ENCODE data around the gene CALM3.
"Not testable (repeated sequence)": the region's sequence is repeated elsewhere in the genome, so short reads cannot be mapped to it uniquely, and the experiment has no call there.

Gene CALM3

DNA sequence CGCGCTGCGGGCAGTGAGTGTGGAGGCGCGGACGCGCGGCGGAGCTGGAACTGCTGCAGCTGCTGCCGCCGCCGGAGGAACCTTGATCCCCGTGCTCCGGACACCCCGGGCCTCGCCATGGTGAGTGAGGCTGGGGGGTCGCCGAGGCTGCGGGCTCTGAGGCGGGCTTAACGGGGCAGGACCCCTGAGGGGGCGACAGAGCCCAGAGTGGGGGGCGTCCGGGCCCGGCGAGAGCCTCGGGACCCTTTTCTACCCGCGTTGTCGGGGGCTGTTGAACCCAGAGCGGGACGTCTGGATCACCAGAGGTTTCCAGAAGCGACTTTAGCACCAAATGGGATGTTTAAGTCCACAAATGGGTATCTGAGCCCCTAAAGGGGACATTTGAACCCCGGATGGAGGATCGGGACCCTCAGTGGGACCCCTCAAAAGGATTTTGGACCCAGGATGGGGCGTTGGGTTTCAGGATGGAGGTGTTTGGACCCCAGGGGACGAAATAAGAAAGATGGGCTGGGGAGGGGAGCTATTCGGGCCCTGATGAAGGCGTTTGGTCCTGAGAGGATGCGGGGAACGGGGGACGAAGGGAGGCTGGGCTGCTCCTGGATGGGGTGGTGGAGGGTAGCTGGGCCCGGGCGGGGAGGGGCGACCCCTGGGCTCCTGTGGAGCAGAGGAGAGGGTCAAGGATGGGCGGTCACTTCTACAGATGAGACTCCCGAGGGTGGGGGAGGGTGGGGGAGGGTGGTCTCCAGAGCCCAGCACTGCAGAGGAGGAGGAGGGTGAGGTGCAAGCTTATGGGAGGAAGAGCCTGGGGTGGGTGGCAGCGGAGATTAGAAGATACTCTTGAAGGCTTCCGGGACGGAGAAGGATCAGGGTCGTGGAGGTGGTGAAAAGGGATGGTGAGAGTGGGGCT is at the start of gene CALM3:
Gene CALM3, plus strand, starts transcription at position 13 of the 907 bp plus-strand sequence. Its CDS starts 105 bp downstream, at position 118.
- DNase-seq (ENCODE audit: low spot score), result no peak

DNA sequence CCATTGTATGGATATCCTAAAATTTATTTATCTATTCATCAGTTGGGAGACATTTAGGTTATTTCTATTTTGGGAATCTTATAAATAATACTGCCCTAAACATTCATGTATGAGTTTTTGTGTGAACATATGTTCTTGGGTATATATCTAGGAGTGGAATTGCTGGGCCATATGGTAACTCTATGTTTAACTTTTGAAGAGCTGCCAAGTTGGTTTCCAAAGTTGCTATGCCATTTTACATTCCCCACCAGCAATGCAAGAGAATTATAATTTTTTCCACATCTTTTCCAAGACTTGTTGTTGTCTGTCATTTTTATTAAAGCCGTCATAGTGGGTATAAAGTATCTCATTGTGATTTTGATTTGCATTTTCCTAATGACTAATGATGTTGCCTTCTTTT is 48.2 kb upstream of the CALM3 start:
- DNase-seq (ENCODE audit: low spot score), result no peak

DNA sequence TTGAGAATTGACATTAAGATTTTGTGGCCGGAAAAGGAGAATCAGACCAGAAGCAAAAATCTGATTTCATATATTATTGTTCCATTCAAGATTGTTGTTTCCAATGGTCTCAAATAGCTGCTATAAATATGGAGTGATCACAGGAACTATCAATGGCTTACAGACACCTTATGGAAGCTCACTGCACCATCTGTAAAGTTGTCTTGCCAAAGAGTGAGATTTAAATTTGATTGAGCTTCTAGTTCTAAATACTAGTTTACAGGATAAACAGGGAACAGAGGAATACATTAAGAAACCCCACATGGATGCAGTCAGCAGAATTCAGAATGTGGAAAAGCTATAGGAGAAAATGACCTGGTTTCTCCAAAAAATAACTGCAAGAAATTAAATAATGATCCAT is 47.0 kb upstream of the CALM3 start:
- no peak for DNase-seq (ENCODE audit: low spot score)

DNA sequence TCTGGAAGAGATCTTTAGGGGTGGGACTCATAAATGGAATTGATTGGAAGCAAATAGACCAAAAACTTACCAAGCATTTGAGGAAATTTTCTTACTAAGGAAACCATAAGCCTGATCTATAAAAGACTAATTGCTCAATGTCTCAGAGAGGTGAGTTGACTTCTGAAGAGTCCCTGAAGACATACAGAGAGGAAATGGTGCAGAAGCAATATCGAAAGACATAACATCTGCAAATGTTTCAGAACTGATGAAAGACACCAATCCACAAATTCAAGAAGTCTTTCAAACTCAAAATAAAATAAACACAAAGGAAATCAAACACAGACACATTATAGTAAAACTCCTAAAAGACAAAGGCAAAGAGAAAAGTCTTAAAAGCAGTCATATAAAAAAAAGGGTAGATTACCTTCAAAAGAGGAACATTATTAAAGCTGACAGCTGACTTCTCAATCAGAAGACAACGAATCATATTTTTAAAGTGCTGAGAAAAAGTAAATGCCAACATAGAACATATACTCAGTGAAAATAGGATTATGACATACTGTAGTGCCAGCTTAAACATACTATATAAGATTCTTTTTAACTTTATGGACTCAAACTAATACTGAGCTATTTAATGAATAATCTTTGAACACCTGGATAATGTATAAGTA is 45.4 kb upstream of the CALM3 start:
- DNase-seq (ENCODE audit: low spot score), result no peak

DNA sequence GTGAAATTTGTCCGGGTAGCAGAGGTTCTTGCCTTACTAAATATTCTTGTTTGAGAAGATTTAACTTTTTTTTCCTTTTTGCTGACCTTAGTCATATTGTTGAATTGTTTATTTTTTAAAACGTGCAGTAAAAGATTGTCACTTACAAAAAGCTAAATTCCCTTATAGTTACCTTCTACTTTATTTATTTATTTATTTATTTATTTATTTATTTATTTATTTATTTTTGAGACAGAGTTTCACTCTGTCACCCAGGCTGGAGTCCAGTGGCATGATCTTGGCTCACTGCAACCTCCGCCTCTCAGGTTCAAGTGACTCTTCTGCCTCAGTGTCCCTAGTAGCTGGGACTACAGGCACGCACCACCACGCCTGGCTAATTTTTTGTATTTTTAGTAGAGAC is 44.7 kb upstream of the CALM3 start:
- DNase-seq (ENCODE audit: low spot score), result not testable (repeated sequence)

DNA sequence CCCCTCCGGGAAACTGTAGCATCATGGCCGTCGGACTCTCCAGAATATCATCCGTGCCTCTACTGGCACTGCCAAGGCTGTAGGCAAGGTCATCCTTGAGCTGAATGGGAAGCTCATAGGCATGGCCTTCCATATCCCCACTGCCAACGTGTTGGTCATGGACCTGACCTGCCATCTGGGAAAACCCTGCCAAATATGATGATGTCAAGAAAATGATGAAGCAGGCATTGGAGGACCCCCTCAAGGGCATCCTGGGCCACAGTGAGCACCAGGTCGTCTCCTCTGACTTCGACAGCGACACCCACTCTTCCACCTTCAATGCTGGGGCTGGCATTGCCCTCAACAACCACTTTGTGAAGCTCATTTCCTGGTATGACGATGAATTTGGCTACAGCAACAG is 41.9 kb upstream of the CALM3 start:
- no peak for DNase-seq (ENCODE audit: low spot score)

DNA sequence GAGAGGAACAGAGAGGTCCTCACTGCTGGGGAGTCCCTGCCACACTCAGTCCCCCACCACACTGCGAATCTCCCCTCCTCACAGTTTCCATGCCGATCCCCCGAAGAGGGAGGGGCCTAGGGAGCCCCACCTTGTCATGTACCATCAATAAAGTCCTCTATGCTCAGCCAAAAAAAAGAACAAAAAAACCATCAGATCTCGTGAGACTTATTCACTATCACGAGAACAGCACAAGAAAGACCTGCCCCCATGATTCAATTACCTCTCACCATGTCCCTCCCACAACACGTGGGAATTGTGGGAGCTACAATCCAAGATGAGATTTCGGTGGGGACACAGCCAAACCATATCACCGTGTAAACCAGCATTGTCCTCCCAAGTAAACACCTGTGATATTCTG is 41.5 kb upstream of the CALM3 start:
- DNase-seq (ENCODE audit: low spot score), result not testable (repeated sequence)

DNA sequence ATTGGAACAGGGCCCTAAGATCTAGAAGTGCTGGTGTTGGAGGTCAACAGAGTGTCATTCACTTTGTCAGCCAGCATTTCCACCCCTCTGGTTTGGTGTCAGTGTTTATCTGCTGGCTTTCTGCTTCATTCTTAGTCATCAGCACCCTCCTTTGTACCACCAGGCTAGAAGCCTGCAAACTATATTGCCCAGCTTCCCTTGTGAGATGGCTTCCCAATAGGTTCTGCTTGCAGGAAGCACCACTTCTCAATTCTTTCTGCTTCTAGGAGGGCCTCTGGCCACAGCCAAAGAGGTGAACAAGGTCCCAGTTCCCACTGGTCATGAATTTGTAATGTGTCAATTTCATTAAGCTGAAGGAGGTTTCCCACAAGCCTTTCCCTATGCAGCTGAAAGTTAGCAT is 36.4 kb upstream of the CALM3 start:
- DNase-seq (ENCODE audit: low spot score), result no peak

DNA sequence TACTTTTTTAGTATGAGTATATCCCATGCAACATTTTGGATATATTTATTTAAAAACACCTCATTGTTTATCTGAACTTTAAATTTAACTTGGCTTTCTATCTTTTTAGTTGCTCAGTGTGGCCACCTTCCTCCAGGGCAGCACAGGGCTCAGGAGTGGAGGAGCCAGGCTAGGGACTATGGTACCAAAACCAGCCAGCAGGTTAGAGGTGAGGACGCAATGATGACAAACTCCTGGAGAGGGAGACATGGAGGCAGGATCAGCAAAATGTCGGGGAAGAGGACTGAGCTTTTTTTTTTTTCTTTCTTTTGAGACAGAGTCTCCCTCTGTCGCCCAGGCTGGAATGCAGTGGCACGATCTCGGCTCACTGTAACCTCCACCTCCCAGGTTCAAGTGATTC is 29.6 kb upstream of the CALM3 start:
- DNase-seq (ENCODE audit: low spot score), result peak; percentile 19

DNA sequence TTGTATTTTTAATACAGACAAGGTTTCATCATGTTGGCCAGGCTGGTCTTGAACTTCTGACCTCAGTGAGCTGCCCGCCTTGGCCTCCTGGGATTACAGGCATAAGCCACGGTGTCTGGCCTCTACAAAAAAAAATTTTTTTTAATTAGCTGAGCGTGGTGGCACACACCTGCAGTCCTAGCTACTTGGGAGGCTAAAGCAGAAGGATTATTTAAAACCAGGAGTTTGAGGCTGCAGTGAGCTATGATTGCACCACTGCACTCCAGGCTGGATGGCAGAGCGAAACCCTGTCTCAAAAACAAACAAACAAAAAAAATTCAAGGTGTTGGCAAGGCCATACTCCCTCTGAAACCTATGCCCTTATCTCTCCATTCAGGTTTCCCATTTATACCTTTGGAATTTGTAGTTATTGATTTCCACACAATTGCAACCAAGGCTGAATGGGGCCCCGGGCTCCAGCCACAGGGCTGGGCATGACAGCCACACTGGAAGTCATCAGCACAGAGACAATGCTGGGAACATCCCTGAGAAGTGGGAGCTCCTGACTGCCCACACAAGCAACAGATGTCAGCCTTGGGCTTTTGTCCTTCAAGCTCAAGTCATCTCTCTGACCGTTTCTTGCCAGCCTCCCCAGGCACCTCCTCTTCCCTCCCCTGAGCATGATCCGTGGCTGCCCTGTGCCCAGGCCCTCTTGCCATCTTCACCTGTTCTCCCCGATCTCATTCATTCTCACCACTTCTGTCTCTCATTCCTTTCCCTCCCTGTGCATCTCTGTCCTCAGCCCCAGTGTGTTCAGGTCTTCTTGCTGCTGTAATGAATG is 27.2 kb upstream of the CALM3 start:
- no peak for DNase-seq (ENCODE audit: low spot score)

DNA sequence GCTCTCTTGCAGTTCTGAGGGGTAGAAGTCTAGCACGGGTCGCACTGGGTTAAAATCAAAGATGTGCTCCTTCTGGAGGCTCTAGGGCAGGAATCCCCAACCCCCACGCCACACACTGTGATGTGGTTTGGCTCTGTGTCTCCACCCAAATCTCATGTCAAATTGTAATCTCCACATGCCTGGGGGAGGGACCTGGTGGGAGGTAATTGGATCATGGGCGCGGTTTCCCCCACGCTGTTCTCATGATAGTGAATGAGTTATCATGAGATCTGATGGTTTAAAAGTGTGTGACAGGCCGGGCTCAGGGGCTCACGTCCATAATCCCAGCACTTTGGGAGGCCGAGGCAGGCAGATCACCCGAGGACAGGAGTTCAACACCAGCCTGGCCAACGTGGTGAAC is 26.6 kb upstream of the CALM3 start:
- no peak for DNase-seq (ENCODE audit: low spot score)

DNA sequence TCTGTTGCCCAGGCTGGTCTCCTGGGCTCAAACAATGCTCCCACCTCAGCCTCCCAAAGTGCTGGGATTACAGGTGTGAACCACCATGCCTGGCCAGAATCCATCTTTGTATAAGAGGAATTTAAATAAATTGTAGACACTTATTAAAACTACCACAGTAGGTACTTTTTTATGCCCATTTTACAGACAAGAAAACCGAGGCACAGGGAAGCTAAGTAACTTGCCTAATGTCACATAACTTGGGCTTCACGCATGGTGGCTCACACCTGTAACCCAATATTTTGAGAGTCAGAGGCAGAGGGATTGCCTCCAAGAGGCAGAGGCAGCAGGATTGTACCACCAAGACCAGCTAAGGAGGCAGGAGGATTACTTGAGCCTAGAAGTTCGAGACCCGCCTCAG is 22.7 kb upstream of the CALM3 start:
- DNase-seq (ENCODE audit: low spot score), result no peak

DNA sequence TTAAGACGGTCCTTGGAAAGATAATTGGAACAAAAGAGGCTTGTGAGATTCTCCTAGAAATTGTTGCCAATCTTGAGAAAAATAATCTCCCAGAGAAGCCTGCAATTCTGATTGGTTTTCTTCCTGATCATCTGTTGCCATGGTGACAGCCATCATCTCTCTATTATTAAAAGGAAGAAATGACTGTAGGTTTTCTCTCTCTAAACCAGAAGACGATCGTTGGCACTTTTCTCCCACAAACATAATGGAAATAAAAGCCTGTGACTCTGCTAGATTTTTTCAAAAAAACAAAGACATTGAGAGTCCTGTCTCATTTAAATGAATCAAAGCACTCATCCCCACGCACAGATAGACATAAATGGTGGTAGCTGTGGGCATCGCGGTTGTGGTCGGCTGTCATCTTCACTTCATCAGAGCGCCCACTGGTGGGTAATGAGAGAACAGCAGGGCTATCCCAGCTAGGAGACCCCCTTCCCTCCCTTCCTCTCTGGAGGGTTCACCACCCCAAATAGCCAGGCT is 21.7 kb upstream of the CALM3 start:
- no peak for DNase-seq (ENCODE audit: low spot score)

DNA sequence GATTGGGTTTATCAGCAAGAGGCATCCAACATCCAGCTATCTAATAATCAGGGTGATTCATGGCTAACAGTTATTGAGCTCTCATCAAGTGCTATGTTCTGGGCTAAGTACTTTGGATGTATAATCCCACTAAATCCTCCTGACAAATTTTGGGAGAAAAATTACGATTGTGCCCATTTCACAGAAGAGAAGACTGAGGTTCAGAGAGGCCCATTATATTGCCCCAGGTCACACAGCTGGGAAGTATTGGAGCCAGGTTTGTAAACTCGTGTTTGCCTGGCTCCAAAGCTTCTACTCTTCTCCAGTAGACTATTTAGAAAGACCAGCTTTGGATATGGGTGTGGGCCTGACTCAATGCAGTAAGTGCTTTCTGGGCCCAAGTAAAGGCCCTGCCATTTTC is 20.9 kb upstream of the CALM3 start:
- DNase-seq (ENCODE audit: low spot score), result no peak

DNA sequence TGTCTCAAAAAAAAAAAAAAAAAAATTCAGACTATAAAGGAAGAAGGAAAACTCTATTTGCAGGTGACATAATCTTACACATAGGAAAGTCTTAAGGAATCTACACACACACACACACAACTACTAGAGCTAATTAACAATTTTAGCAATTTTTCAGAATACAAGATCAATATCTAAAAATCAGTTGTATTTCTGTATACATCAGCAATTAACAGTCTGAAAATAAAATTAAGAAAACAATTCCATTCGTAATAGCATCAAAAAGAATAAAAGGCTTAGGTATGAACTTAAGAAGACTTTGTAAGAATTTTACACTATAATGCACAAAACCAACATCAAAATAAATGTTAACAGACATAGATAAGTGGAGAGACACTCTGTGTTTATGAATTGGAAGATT is 15.6 kb upstream of the CALM3 start:
- DNase-seq (ENCODE audit: low spot score), result no peak

DNA sequence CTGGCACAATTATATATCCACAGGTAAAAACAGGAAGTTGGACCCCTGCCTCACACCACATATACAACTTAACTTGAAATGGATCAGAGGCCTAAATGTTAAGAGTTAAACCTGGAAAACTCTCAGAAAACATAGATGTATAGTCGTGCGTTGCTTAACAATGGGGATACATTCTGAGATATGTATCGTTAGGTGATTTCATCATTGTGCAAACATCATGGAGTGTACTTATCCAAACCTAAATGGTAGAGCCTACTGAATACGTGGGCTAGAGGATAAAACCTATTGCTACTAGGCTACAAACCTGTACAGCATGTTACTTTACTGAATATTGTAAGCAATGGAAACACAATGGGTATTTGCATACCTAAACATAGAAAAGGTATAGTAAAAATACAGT is 14.8 kb upstream of the CALM3 start:
- DNase-seq (ENCODE audit: low spot score), result no peak

DNA sequence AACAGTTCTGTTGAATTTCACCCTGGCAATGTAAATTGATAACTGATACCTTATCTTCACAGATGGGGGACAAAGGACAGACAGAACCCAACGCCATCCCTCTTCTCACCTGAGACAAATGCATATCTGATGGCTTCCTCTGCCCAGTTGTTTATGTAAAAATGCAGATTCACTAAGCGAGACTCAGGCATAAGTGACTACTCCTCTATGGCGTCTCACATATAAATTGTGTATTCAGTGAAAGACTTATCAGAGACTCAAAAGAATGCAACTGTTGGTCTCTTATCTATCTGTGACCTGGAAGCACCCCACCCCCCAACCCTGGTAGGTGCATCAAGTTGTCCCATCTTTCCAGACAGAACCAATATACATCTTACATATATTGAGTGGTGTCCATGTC is 13.3 kb upstream of the CALM3 start:
- DNase-seq (ENCODE audit: low spot score), result no peak

DNA sequence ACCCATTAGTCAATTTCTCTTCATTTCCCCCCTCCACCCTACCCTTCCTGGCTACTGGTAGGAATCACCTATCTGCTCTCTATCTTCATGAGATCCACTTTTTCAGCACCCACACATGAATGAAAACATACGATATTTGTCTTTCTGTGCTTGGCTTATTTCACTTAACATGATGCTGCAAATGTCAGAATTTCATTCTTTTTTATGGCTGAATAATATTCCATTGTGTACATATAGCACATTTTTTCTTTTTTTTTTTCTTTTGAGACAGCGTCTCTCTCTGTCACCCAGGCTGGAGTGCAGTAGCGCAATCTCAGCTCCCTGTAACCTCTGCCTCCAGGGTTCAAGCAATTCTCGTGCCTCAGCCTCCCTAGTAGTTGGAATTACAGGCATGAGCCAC is 9.9 kb upstream of the CALM3 start:
- DNase-seq (ENCODE audit: low spot score), result no peak

DNA sequence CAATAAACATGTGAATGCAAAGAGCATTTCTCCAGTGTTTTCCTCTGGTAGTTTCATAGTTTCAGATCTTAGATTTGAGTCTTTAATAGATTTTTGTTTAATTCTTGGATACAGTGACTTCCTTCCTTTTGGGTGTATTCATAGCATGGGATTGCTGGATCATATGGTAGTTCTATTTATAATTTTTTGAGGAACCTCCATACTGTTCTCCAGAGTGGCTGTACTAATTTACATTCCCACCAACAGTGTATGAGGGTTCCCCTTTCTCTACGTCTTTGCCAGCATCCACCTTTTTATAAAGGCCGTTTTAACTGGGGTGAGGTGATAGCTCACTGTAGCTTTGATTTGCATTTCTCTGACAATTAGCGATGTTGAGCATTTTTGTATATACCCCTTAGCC is 9.3 kb upstream of the CALM3 start:
- DNase-seq (ENCODE audit: low spot score), result no peak

DNA sequence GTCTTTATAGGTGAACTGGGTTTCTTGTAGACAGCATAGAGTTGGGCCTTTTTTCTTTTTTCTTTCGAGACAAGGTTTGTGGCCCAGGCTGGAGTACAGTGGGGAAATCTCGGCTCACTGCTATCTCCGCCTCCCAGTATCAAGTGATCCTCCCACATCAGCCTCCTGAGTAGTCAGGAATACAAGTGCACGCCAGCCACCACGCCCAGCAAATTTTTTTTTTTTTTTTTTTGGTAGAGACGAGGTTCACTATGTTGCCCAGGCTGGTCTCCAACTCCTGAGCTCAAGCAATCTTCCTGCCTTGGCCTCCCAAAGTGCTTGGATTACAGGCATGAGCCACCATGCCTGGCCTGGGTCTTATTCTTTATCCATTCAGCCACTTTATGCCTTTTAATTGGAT is 5.1 kb upstream of the CALM3 start:
- no peak for DNase-seq (ENCODE audit: low spot score)

DNA sequence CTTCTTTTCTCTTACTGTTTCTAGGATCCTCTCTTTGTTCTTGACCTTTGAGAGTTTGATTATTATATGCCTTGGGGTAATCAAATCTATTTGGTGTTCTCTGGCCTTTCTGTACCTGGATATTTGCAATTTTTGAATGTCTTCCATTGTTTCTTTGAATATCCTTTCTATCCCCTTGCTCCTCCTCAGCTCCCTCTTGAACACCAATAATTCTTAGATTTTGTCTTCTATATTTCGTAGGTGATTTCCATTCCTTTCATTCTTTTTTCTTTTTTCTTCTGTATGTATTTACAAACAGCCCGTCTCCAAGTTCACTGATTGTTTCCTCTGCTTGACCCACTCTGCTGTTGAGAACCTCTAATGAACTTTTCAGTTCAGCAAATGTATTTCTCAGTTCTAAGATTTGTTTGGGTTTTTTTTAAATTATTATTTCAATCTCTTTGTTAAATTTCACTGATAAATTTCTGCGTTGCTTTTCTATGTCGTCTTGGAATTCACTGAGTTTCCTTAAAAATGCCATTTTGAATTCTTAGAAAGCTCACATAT is 2.7 kb upstream of the CALM3 start:
- no peak for DNase-seq (ENCODE audit: low spot score)

DNA sequence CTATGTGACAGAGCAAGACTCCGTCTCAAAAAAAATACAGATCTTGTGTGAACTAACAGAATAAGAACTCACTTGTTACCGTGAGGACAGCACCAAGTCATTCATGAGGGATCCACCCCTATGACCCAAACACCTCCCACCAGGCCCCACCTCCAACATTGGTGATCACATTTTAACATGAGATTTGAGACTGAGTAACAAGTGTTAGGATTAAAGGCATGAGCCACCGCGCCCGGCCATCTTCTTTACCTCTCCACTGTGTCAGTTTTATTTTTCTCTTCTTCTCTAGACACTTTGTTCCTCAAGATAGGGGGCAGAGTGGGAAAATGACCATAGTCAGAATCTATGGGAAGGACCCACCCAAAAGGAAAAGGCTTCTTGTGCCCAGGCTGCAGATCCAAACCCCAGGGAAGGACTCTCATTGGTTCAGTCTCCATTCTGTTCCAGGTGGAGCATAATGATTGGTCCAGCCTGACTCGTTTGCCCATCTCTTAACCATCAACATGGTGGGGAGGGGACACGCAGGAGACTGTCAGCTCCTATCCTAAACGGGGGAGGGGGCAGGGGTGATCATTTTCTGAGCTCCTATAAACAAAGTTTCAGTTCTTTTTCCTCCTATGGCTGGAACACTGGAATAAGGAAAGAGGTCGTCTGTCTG is 1.3 kb upstream of the CALM3 start:
- no peak for DNase-seq (ENCODE audit: low spot score)

Measured in kidney tubule cell (primary cell).